Mesenchymal stem cell (in vitro differentiated cells and primary cell): ENCODE data around the gene KDM5A.

Experiments used
- DNase-seq: peaks from one replicate; pipeline ENCODE4 v3.0.0-alpha.2; 2013
- H2AFZ ChIP-seq: one replicate; pipeline ENCODE4 v1.6.1; 2013; ENCODE audit warnings: low read depth, mild to moderate bottlenecking, control low read depth, inconsistent platforms, low read length, moderate library complexity
- H2AK5ac ChIP-seq: 2 replicates; pipeline ENCODE4 v1.6.1; 2013; ENCODE audit warnings: low read length, moderate library complexity, mild to moderate bottlenecking, inconsistent platforms; ENCODE audit not compliant: severe bottlenecking
- H2BK120ac ChIP-seq: one replicate; pipeline ENCODE4 v1.6.1; 2013; ENCODE audit warnings: low read depth, mild to moderate bottlenecking, inconsistent platforms, low read length, moderate library complexity
- H2BK12ac ChIP-seq, 2 experiments: one replicate each; pipeline ENCODE4 v1.6.1; 2013; ENCODE audit warnings: inconsistent platforms in 2 of 2, low read length in 2 of 2, mild to moderate bottlenecking in 2 of 2, moderate library complexity in 2 of 2, control low read depth in 1 of 2
- H2BK15ac ChIP-seq: one replicate; pipeline ENCODE4 v1.6.1; 2013; ENCODE audit warnings: mild to moderate bottlenecking, low read depth, inconsistent platforms; ENCODE audit not compliant: poor library complexity, severe bottlenecking
- H2BK5ac ChIP-seq: 2 replicates; pipeline ENCODE4 v1.6.1; 2013; ENCODE audit warnings: low read depth, mild to moderate bottlenecking, low read length, control low read depth, inconsistent platforms; ENCODE audit not compliant: poor library complexity, severe bottlenecking
- H3K14ac ChIP-seq, 2 experiments: one replicate each; pipeline ENCODE4 v1.6.1; 2013; ENCODE audit warnings: inconsistent platforms in 2 of 2, low read length in 2 of 2, control low read depth in 1 of 2, mild to moderate bottlenecking in 1 of 2, moderate library complexity in 1 of 2
- H3K18ac ChIP-seq, 2 experiments: one replicate each; pipeline ENCODE4 v1.6.1; 2013; ENCODE audit warnings: inconsistent platforms in 2 of 2, low read length in 2 of 2, control low read depth in 1 of 2, low read depth in 1 of 2, mild to moderate bottlenecking in 1 of 2
- H3K23ac ChIP-seq, 2 experiments: one replicate each; pipeline ENCODE4 v1.6.1; 2013; ENCODE audit warnings: inconsistent platforms in 2 of 2, low read length in 2 of 2, mild to moderate bottlenecking in 2 of 2, moderate library complexity in 2 of 2, control low read depth in 1 of 2
- H3K27ac ChIP-seq: 2 replicates; pipeline ENCODE4 v1.5.1; 2013; ENCODE audit warnings: mild to moderate bottlenecking, moderate library complexity, low read length, control low read depth, inconsistent platforms; ENCODE audit not compliant: poor library complexity, severe bottlenecking
- H3K27me3 ChIP-seq, 2 experiments: 2 replicates each; pipeline versions ENCODE4 v1.6.1 to v1.7.0; 2013; ENCODE audit warnings: low read length in 2 of 2, mild to moderate bottlenecking in 2 of 2, moderate library complexity in 2 of 2, control low read depth in 1 of 2, inconsistent platforms in 1 of 2; ENCODE audit not compliant: control insufficient read depth in 1 of 2, insufficient read depth in 1 of 2
- H3K36me3 ChIP-seq, 2 experiments: 2 replicates each; pipeline versions ENCODE4 v1.6.1 to v1.7.0; 2013; ENCODE audit warnings: low read length in 2 of 2, control low read depth in 1 of 2, inconsistent platforms in 1 of 2, low read depth in 1 of 2, mild to moderate bottlenecking in 1 of 2; ENCODE audit not compliant: insufficient read depth in 2 of 2, control insufficient read depth in 1 of 2
- H3K4ac ChIP-seq, 2 experiments: one replicate each; pipeline ENCODE4 v1.6.1; 2013; ENCODE audit warnings: inconsistent platforms in 2 of 2, low read length in 2 of 2, mild to moderate bottlenecking in 2 of 2, moderate library complexity in 2 of 2, control low read depth in 1 of 2, low read depth in 1 of 2
- H3K4me1 ChIP-seq: 2 replicates; pipeline ENCODE4 v1.6.1; 2013; ENCODE audit warnings: low read depth, low read length, control low read depth; ENCODE audit not compliant: control insufficient read depth, insufficient read depth
- H3K4me2 ChIP-seq: 2 replicates; pipeline ENCODE4 v1.6.1; 2013; ENCODE audit warnings: low read length, mild to moderate bottlenecking, inconsistent platforms; ENCODE audit not compliant: poor library complexity, severe bottlenecking
- H3K4me3 ChIP-seq, 2 experiments: 2 replicates each; pipeline versions ENCODE4 v1.5.1 to v1.7.0; 2013; ENCODE audit warnings: low read length in 2 of 2, mild to moderate bottlenecking in 2 of 2, control low read depth in 1 of 2, low read depth in 1 of 2; ENCODE audit not compliant: insufficient read depth in 1 of 2
- H3K79me1 ChIP-seq: replicated peaks from 2 replicates; pipeline ENCODE4 v1.6.1; 2013; ENCODE audit warnings: mild to moderate bottlenecking, control low read depth, low read length, inconsistent platforms; ENCODE audit not compliant: poor library complexity, severe bottlenecking
- H3K9ac ChIP-seq: 2 replicates; pipeline ENCODE4 v1.7.0; 2013; ENCODE audit warnings: mild to moderate bottlenecking, low read length, moderate library complexity
- H3K9me3 ChIP-seq: 2 replicates; pipeline ENCODE4 v1.7.0; 2013; ENCODE audit warnings: mild to moderate bottlenecking, low read length; ENCODE audit not compliant: control insufficient read depth
- H4K8ac ChIP-seq: one replicate; pipeline ENCODE4 v1.6.1; 2013; ENCODE audit warnings: inconsistent platforms, mild to moderate bottlenecking, low read length, moderate library complexity
- H4K91ac ChIP-seq: one replicate; pipeline ENCODE4 v1.6.1; 2013; ENCODE audit warnings: mild to moderate bottlenecking, low read length, inconsistent platforms
- WGBS: methylation state at CpG from one replicate; pipeline ENCODE4 v1.1.7; 2013; ENCODE audit warnings: mixed read lengths; 5-methylcytosine and 5-hydroxymethylcytosine counted together

KDM5A gene

DNA sequence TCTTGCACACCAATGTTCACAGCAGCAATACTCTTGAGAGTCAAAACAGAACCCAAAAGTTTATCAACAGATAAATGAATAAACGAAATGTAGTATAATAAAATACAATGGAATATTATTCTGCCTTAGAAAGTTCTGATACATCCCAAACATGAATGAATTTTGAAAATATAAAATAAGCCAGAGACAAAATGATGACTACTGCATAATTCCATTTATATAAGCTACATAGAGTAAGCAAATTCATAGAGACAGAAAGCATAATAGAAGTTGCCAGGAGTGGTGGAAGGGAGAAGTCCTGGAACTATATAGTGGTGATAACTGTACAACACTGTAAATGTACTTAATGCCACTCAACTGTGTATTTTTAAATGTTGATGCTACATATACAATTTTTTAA is 21.1 kb downstream of the KDM5A start:
- no peak overlapping the region for H3K9ac ChIP-seq
- no peak overlapping the region for H3K27ac ChIP-seq
- H2BK5ac ChIP-seq = no peak overlapping the region
- H3K27me3 ChIP-seq = no peaks in the 10 kb centered on the region
- no peak overlapping the region for H4K8ac ChIP-seq
- no peak overlapping the region for H2BK15ac ChIP-seq
- no peak overlapping the region for H3K18ac ChIP-seq
- no peak overlapping the region for H2AK5ac ChIP-seq
- no peak overlapping the region for H4K91ac ChIP-seq
- peaks cover 13% of the 10 kb centered on the region for H3K79me1 ChIP-seq
- no peak overlapping the region for H2AFZ ChIP-seq
- peaks cover 14% of the 10 kb centered on the region for H3K9me3 ChIP-seq
- H3K23ac ChIP-seq = no peak overlapping the region
- no peak overlapping the region for H2BK12ac ChIP-seq
- no peak overlapping the region for H2BK120ac ChIP-seq
- DNase-seq = no peak
- no CpG with 5 or more reads among the region's 1 CpG for WGBS
- H3K4me1 ChIP-seq = no peaks in the 10 kb centered on the region
- H3K4ac ChIP-seq = no peak overlapping the region
- no peak overlapping the region for H3K14ac ChIP-seq
- H3K4me2 ChIP-seq = no peak overlapping the region
- H3K36me3 ChIP-seq = peaks cover 22 to 70% of the 10 kb centered on the region in 2 experiments
- H3K4me3 ChIP-seq = no peak overlapping the region

DNA sequence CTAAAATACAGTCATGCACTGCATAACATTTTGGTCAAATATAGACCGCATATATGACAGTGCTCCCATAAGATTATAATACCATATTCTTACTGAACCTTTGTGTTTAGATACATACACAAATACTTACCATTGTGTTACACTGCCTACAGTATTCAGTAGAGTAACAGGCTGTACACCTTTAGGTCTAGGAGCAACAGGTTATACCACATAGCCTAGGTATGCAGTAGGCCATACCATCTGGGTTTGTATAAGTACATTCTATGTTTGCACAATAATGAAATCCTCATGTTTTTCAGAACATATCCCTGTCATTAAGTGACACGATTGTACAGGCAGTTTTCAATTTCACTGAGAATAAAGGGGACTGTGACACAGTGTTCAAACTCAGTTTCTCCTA is 22.3 kb downstream of the KDM5A start:
- no peak overlapping the region for H3K23ac ChIP-seq
- H2BK15ac ChIP-seq = no peak overlapping the region
- no peak overlapping the region for H3K27ac ChIP-seq
- H2BK5ac ChIP-seq = no peak overlapping the region
- H3K9me3 ChIP-seq = peaks cover 14% of the 10 kb centered on the region
- H4K91ac ChIP-seq = no peak overlapping the region
- no peak overlapping the region for H2BK120ac ChIP-seq
- no peak overlapping the region for H3K14ac ChIP-seq
- H3K4me2 ChIP-seq = no peak overlapping the region
- no peak overlapping the region for H3K4me3 ChIP-seq
- H3K18ac ChIP-seq = no peak overlapping the region
- H3K27me3 ChIP-seq = no peaks in the 10 kb centered on the region
- DNase-seq = no peak
- H3K4me1 ChIP-seq = no peaks in the 10 kb centered on the region
- H2BK12ac ChIP-seq = no peak overlapping the region
- H4K8ac ChIP-seq = no peak overlapping the region
- peaks cover 17% of the 10 kb centered on the region for H3K79me1 ChIP-seq
- H3K4ac ChIP-seq = no peak overlapping the region
- no peak overlapping the region for H2AFZ ChIP-seq
- H2AK5ac ChIP-seq = no peak overlapping the region
- H3K9ac ChIP-seq = no peak overlapping the region
- H3K36me3 ChIP-seq = peaks cover 27 to 81% of the 10 kb centered on the region in 2 experiments
- WGBS = 100% methylated on average over 1 of the region's 2 CpGs

DNA sequence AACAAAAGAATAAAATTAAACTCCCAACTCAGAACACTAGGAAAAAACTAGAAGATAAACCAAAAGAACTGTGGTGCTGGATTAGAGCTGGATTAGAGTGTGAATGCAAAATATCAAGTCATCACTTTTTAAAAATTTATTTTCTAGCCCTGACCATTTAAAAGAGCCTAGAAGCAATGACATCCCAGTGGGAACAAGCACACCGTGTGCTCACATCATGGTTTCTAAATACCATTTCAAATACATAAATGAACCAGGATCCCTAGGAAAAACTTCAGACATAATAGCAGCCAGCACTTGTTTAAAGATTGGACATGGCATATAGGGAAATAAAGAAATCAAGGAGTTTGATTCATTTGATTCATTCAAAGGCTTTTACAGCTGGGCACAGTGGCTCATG is 30.0 kb downstream of the KDM5A start:
- Histone ChIP-seq H3K79me1 (peaks cover 10% of the 10 kb centered on the region), H4K91ac (no peak overlapping the region), H3K4me2 (no peak overlapping the region), H3K4me3 (no peak overlapping the region), H4K8ac (no peak overlapping the region), H3K14ac (no peak overlapping the region), H3K4ac (no peak overlapping the region), H3K9ac (no peak overlapping the region), H3K9me3 (peaks cover 11% of the 10 kb centered on the region), H2AK5ac (no peak overlapping the region), H2BK120ac (no peak overlapping the region), H2BK5ac (no peak overlapping the region), H2AFZ (no peak overlapping the region), H3K23ac (no peak overlapping the region), H3K36me3 (peaks cover 26 to 90% of the 10 kb centered on the region in 2 experiments), H3K4me1 (no peaks in the 10 kb centered on the region), H3K18ac (no peak overlapping the region), H3K27me3 (no peaks in the 10 kb centered on the region), H2BK15ac (no peak overlapping the region), H2BK12ac (no peak overlapping the region), H3K27ac (no peak overlapping the region)
- no peak for DNase-seq
- WGBS = 100% methylated on average over 1 of the region's 1 CpG

DNA sequence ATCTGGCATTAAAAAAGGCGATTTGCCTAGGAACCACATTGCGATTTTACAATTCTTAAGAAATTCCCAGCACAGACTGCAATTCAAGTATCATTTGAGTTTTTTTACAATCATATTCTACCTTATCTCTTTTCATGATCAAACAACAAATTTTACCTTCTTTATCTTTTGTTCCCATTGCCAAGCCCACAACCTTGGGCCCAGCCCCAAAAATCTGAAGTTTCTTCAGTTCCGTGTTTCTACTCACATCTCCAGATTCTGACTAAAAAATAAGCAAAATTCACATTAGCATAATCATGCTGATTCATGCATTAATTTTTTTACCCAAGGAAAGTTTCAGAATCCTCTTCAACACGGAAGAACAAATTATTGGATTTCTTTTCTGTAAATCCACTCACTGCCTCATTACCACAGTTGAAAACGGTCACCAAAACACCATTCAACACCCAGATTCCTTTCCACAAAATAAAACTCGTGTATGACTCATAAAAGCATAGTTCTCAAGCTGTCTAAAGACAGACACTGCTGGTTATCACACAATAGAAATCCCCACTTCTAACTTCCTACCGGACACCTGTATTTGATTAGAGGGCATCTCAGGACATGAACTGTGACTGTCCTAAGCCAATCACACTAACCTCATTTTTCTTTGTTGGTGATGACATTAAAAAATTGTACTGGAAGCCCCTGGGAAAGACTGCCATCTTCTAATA is 32.7 kb downstream of the KDM5A start:
- Histone ChIP-seq H3K4me3 (no peak overlapping the region), H2BK120ac (no peak overlapping the region), H3K23ac (no peak overlapping the region), H3K36me3 (peaks cover 33 to 88% of the 10 kb centered on the region in 2 experiments), H4K91ac (no peak overlapping the region), H2BK15ac (no peak overlapping the region), H3K4ac (no peak overlapping the region), H3K9me3 (peaks cover 11% of the 10 kb centered on the region), H2AK5ac (no peak overlapping the region), H2AFZ (no peak overlapping the region), H4K8ac (no peak overlapping the region), H3K18ac (no peak overlapping the region), H2BK12ac (no peak overlapping the region), H3K4me1 (no peaks in the 10 kb centered on the region), H2BK5ac (no peak overlapping the region), H3K4me2 (no peak overlapping the region), H3K79me1 (peaks cover 15% of the 10 kb centered on the region), H3K14ac (no peak overlapping the region), H3K27me3 (no peaks in the 10 kb centered on the region), H3K27ac (no peak overlapping the region), H3K9ac (no peak overlapping the region)
- 95% methylated on average over 7 of the region's 7 CpGs for WGBS
- DNase-seq = peak; percentile 11
